Testis (tissue), 2 donors: Measurements from ENCODE around the gene ATP6V1E1.
"Not testable (repeated sequence)": the region's sequence is repeated elsewhere in the genome, so short reads cannot be mapped to it uniquely, and the experiment has no call there.

Experiments
- CTCF ChIP-seq, 3 experiments: fragments of 450-650 bp in 2 of 3; fragments of 200-600 bp in 1 of 3; sonication (generic) in 1 of 3; IDR thresholded peaks; one replicate each; pipeline ENCODE4 v1.5.1; 2016 to 2019; ENCODE audit warnings: antibody characterized with exemption in 3 of 3, mild to moderate bottlenecking in 2 of 3, moderate library complexity in 1 of 3
- POLR2A ChIP-seq: fragments of 450-650 bp; IDR thresholded peaks from one replicate; pipeline ENCODE4 v1.6.1; 2017; ENCODE audit warnings: antibody characterized with exemption, mild to moderate bottlenecking, moderate library complexity

DNA sequence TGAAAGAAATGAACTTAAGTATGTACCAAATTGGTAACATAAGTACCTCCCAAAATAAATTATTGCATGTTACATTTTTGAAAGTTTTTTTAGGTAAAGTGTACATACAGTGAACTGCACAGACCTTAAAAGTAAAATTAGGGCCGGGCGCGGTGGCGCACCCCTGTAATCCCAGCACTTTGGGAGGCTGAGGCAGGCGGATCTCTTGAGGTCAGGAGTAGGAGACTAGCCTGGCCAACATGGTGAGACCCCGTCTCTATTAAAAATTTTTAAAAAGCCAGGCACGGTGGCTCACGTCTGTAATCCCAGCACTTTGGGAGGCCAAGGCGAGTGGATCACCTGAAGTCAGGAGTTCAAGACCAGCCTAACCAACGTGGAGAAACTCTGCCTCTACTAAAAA, 8.3 kb upstream of the ATP6V1E1 start:
- not testable (repeated sequence) for TF ChIP-seq POLR2A; CTCF (IDR thresholded peaks at IDR 0.05)
